ENCODE data around the gene GALNT15.

GRCh38 chr3:16265455-16265786, 90.9 kb downstream of the GALNT15 start:
- TF ChIP-seq CTCF (IDR thresholded peaks at IDR 0.05) = no peak
- no peak for TF ChIP-seq POLR2A (IDR thresholded peaks at IDR 0.05)
- no peak for TF ChIP-seq POLR2AphosphoS5 (IDR thresholded peaks at IDR 0.05)

Measured in stomach (tissue), 4 donors.